ENCODE measurements around the gene AGPAT2.

GRCh38 chr9:136698635-136699246, 11.5 kb upstream of the AGPAT2 start:
- no peak for TF ChIP-seq CTCF (conservative IDR thresholded peaks at IDR 0.05; ENCODE audit: low read depth, low read length)
- TF ChIP-seq EZH2phosphoT487 (IDR thresholded peaks at IDR 0.05; ENCODE audit: borderline replicate concordance, low read length): no peak
